ENCODE results near the gene DAGLA. TPM values are rescaled to one million over a fixed set of nuclear protein-coding genes. Genes with fewer than 3 reads are reported as not detected.

DAGLA gene
- total RNA-seq, 1 experiment from 2014 or later = 10.9 TPM

DNA sequence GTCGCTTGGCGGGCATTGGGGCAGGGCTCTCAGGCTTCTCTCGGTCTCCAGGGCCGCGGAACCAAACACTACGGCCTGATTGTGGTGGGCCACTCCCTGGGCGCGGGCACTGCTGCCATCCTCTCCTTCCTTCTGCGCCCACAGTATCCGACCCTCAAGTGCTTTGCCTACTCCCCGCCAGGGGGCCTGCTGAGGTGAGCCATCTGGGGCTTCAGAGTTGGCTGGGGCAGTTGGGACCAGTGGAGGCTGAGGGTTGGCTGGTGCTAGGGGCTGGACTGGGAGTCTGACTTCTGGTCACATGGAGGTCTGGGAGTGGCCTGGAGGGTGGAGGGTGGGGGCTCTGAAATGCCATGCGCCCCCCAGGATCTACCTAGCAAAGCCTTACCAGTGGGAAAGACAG, 56.9 kb downstream of the DAGLA start:
- H3K9me3 ChIP-seq (ENCODE audit: low read depth, low read length, poor library complexity, severe bottlenecking) = no peaks in the 10 kb centered on the region
- POLR2A ChIA-PET (ENCODE audit: low non-redundant PET) = no interaction called here
- no peak for DNase-seq (ENCODE audit: low spot score)

DNA sequence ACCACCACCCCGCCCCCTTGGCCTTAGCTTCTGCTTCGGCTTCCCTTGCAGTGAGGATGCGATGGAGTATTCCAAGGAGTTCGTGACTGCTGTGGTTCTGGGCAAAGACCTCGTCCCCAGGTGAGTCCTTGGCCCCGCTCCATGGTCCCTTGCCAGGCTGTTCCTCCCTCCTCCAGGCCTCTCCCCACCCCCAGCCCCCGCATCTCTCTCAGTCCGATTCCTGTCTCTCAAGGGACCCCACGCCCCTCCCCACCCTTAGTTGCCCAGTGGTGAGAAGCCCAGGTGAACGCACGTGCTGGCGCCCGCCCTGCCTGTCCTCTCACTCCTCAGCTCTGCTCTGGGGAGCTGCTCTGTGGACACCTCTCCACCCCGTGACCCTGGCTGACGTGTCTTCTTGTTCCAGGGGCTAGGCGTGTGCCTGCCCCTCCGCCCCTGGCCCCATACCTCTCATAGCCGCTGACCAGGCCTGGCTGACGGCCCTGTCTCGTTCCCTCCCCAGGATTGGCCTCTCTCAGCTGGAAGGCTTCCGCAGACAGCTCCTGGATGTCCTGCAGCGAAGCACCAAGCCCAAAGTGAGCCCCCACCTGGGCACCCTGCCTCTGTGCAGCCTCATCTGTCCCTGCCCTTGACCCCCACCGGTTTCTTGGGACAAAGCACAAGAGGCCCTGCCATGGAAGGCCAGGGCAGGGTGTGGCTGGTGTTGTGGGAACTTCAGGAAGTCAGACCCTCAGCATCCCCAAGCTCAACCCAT, 57.6 kb downstream of the DAGLA start:
- CTCF ChIA-PET = interaction anchor here (0.7 kb wide), 1 partner anchor 836 kb away, joined by 11 read pairs; no protein-coding TSS in a partner anchor
- Histone ChIP-seq H3K4me3 (ENCODE audit: low read depth, low read length, poor library complexity, severe bottlenecking) (no peak overlapping the region), H3K36me3 (ENCODE audit: insufficient read depth, low read length, poor library complexity, severe bottlenecking) (peaks cover 17% of the 10 kb centered on the region), H3K27me3 (replicated peaks; ENCODE audit: insufficient read depth, low read depth, low read length, poor library complexity) (no peaks in the 10 kb centered on the region), H3K9me3 (ENCODE audit: low read depth, low read length, poor library complexity, severe bottlenecking) (no peaks in the 10 kb centered on the region), H3K27ac (ENCODE audit: low read depth, low read length, poor library complexity, severe bottlenecking) (no peak overlapping the region), H3K4me1 (ENCODE audit: insufficient read depth, low read length, poor library complexity, severe bottlenecking) (no peaks in the 10 kb centered on the region)
- no TSS peak for BruUV-seq (replicated peaks)
- intact Hi-C loops (cut with micrococcal nuclease; ENCODE audit: unreplicated experiment) = loop anchor here (10.0 kb wide), 2 partner anchors 263 to 293 kb away; no protein-coding TSS in a partner anchor
- POLR2A ChIA-PET (ENCODE audit: low non-redundant PET) = no interaction called here
- no peak for DNase-seq (ENCODE audit: low spot score)
- TF ChIP-seq, protein P1, sequence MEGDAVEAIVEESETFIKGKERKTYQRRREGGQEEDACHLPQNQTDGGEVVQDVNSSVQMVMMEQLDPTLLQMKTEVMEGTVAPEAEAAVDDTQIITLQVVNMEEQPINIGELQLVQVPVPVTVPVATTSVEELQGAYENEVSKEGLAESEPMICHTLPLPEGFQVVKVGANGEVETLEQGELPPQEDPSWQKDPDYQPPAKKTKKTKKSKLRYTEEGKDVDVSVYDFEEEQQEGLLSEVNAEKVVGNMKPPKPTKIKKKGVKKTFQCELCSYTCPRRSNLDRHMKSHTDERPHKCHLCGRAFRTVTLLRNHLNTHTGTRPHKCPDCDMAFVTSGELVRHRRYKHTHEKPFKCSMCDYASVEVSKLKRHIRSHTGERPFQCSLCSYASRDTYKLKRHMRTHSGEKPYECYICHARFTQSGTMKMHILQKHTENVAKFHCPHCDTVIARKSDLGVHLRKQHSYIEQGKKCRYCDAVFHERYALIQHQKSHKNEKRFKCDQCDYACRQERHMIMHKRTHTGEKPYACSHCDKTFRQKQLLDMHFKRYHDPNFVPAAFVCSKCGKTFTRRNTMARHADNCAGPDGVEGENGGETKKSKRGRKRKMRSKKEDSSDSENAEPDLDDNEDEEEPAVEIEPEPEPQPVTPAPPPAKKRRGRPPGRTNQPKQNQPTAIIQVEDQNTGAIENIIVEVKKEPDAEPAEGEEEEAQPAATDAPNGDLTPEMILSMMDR (conservative IDR thresholded peaks at IDR 0.05; ENCODE audit: low read depth, low read length) = no peak
- no peak for TF ChIP-seq EZH2 (IDR thresholded peaks at IDR 0.05; ENCODE audit: borderline replicate concordance, low read depth, low read length, poor library complexity, severe bottlenecking)

More for the DNA sequence above, 56.9 kb downstream of the DAGLA start:
- no TSS peak for BruUV-seq (replicated peaks)
- intact Hi-C loops (cut with micrococcal nuclease; ENCODE audit: unreplicated experiment) = loop anchor here (10.0 kb wide), 2 partner anchors 262 to 292 kb away; no protein-coding TSS in a partner anchor
- no peak overlapping the region for H3K27ac ChIP-seq (ENCODE audit: low read depth, low read length, poor library complexity, severe bottlenecking)
- no peaks in the 10 kb centered on the region for H3K4me1 ChIP-seq (ENCODE audit: insufficient read depth, low read length, poor library complexity, severe bottlenecking)
- no peaks in the 10 kb centered on the region for H3K27me3 ChIP-seq (replicated peaks; ENCODE audit: insufficient read depth, low read depth, low read length, poor library complexity)
- peaks cover 17% of the 10 kb centered on the region for H3K36me3 ChIP-seq (ENCODE audit: insufficient read depth, low read length, poor library complexity, severe bottlenecking)
- no peak overlapping the region for H3K4me3 ChIP-seq (ENCODE audit: low read depth, low read length, poor library complexity, severe bottlenecking)
- TF ChIP-seq EZH2 (IDR thresholded peaks at IDR 0.05; ENCODE audit: borderline replicate concordance, low read depth, low read length, poor library complexity, severe bottlenecking) = no peak
- TF ChIP-seq, protein P1 (conservative IDR thresholded peaks at IDR 0.05; ENCODE audit: low read depth, low read length) = no peak
- CTCF ChIA-PET = no interaction called here

DNA sequence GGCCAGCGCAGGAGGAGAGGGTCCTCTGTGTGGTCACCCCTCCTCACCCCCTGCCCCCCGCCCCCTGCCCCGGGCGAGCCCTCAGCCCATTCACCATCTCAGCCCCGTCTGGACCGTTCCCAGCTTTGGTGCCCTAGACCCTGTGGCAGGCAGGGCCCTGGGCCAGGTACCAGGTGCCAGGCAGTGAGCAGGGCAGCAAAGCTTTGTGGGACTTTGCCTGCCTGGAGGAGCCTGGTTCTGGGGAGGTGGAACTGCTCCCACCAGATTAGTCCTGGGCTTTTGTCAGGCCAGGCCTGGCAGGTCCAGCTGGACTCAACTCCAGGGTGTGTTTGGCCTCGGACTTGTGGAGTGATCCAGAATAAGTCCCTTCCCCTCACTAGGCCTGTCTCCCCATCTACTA, 58.6 kb downstream of the DAGLA start:
- intact Hi-C loops (cut with micrococcal nuclease; ENCODE audit: unreplicated experiment) = loop anchor here (10.0 kb wide), 2 partner anchors 264 to 294 kb away; no protein-coding TSS in a partner anchor
- no peak for DNase-seq (ENCODE audit: low spot score)
- TF ChIP-seq EZH2 (IDR thresholded peaks at IDR 0.05; ENCODE audit: borderline replicate concordance, low read depth, low read length, poor library complexity, severe bottlenecking) = no peak
- TF ChIP-seq, protein P1 (conservative IDR thresholded peaks at IDR 0.05; ENCODE audit: low read depth, low read length) = no peak
- H3K4me1 ChIP-seq (ENCODE audit: insufficient read depth, low read length, poor library complexity, severe bottlenecking) = no peaks in the 10 kb centered on the region
- no peaks in the 10 kb centered on the region for H3K9me3 ChIP-seq (ENCODE audit: low read depth, low read length, poor library complexity, severe bottlenecking)
- H3K27ac ChIP-seq (ENCODE audit: low read depth, low read length, poor library complexity, severe bottlenecking) = no peak overlapping the region
- no TSS peak for BruUV-seq (replicated peaks)
- H3K27me3 ChIP-seq (replicated peaks; ENCODE audit: insufficient read depth, low read depth, low read length, poor library complexity) = no peaks in the 10 kb centered on the region
- CTCF ChIA-PET = interaction anchor here (0.6 kb wide), 1 partner anchor 101 kb away, joined by 10 read pairs; no protein-coding TSS in a partner anchor
- no peak overlapping the region for H3K4me3 ChIP-seq (ENCODE audit: low read depth, low read length, poor library complexity, severe bottlenecking)
- peaks cover 17% of the 10 kb centered on the region for H3K36me3 ChIP-seq (ENCODE audit: insufficient read depth, low read length, poor library complexity, severe bottlenecking)
- POLR2A ChIA-PET (ENCODE audit: low non-redundant PET) = no interaction called here
